NB4 (cell line): ENCODE results near the gene ZNF865.

Experiments
- CTCF ChIP-seq: IDR thresholded peaks from one replicate; pipeline ENCODE4 v1.5.1; 2012; ENCODE audit warnings: low read depth, low read length
- MAX ChIP-seq: IDR thresholded peaks from 2 replicates; pipeline ENCODE4 v1.6.1; 2011; ENCODE audit warnings: low read depth, low read length
- POLR2A ChIP-seq: IDR thresholded peaks from 2 replicates; pipeline ENCODE4 v1.6.1; 2011; ENCODE audit warnings: mild to moderate bottlenecking; ENCODE audit not compliant: insufficient read length; ENCODE audit errors: extremely low read depth

GRCh38 chr19:55567708-55568328, 37.6 kb upstream of the ZNF865 start:
- TF ChIP-seq CTCF, result no peak
- TF ChIP-seq MAX, result no peak
- no peak for TF ChIP-seq POLR2A
